ENCODE results near the gene CCDC86.

DNA sequence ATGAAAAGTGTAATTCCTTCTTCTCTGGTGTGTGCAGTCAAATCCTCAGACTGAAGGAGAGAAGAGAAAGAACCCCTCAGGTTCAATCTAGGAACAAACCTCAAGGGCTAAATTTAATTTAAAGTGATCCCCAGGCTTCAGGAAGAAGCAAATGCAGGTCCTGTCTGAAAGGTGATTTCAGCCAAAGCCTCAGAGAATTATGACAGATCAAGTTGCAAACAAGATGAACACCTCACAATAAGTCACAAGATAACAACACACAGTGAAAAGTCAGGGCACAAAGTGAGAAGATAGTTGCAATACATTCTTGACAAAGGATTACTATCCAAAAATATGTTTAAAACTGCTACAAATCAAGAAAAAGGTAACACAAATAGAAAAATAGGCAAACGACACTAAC is 37.2 kb downstream of the CCDC86 start:
- TF ChIP-seq POLR2A (IDR thresholded peaks at IDR 0.05; ENCODE audit: low read depth, low read length) (no peak), FOS (IDR thresholded peaks at IDR 0.05; ENCODE audit: low read depth, low read length) (no peak), RCOR1 (IDR thresholded peaks at IDR 0.05; ENCODE audit: insufficient replicate concordance, low read length) (no peak)
- TF ChIP-seq, protein P1, sequence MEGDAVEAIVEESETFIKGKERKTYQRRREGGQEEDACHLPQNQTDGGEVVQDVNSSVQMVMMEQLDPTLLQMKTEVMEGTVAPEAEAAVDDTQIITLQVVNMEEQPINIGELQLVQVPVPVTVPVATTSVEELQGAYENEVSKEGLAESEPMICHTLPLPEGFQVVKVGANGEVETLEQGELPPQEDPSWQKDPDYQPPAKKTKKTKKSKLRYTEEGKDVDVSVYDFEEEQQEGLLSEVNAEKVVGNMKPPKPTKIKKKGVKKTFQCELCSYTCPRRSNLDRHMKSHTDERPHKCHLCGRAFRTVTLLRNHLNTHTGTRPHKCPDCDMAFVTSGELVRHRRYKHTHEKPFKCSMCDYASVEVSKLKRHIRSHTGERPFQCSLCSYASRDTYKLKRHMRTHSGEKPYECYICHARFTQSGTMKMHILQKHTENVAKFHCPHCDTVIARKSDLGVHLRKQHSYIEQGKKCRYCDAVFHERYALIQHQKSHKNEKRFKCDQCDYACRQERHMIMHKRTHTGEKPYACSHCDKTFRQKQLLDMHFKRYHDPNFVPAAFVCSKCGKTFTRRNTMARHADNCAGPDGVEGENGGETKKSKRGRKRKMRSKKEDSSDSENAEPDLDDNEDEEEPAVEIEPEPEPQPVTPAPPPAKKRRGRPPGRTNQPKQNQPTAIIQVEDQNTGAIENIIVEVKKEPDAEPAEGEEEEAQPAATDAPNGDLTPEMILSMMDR (conservative IDR thresholded peaks at IDR 0.05; ENCODE audit: low read depth, low read length): no peak
- TF ChIP-seq, protein P2, sequence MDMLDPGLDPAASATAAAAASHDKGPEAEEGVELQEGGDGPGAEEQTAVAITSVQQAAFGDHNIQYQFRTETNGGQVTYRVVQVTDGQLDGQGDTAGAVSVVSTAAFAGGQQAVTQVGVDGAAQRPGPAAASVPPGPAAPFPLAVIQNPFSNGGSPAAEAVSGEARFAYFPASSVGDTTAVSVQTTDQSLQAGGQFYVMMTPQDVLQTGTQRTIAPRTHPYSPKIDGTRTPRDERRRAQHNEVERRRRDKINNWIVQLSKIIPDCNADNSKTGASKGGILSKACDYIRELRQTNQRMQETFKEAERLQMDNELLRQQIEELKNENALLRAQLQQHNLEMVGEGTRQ (IDR thresholded peaks at IDR 0.05; ENCODE audit: low read depth, low read length): no peak
- TF ChIP-seq, protein P3, sequence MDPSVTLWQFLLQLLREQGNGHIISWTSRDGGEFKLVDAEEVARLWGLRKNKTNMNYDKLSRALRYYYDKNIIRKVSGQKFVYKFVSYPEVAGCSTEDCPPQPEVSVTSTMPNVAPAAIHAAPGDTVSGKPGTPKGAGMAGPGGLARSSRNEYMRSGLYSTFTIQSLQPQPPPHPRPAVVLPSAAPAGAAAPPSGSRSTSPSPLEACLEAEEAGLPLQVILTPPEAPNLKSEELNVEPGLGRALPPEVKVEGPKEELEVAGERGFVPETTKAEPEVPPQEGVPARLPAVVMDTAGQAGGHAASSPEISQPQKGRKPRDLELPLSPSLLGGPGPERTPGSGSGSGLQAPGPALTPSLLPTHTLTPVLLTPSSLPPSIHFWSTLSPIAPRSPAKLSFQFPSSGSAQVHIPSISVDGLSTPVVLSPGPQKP (IDR thresholded peaks at IDR 0.05; ENCODE audit: borderline replicate concordance, low read depth, low read length): no peak

All from IMR-90 (cell line).